ENCODE results near the gene ADAMTS18. TPM values are rescaled to one million over a fixed set of nuclear protein-coding genes. Genes with fewer than 3 reads are reported as not detected.

The ADAMTS18 gene
- total RNA-seq, 2 experiments from 2014 or later = not detected

DNA sequence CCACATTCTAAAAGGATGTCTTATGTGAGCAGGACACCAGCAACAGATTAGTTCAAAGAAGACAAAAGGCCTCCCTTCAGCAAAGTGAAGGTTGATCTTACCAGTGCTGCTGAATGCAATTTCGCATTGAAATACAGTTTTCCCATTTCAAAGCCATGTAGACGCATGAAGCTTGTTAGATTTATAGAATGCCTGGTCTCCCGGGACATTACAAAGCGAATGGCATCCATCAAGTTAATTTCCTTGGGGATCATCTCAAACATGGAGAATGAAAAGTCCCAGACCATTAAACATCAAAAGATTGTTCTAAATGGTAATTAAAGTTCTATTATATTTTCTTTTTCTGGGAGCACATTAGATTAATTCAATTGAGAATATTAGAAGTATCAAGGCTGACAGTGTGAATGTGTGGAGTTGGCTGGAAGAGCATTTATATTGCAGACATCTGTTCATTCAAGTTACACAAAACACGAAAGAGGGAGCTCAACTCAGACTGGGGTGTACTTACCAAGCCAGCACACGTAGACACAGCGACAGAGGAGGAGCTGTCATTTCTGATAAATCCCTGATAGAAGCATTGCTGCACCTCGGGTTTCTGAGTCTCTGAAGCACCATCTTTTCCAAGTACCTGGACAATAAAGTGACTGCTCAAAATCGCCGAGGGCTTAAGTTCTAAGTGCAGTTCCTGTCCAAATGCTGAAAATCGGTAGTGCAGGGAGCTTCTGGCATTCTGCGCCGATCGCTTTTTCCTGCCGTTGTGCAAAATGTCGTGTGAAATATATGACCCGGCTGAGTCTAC, 3.8 kb downstream of the ADAMTS18 start:
- Mint-ChIP-seq H3K27me3 (peaks cover 23% of the 10 kb centered on the region), H3K9me3 (no peaks in the 10 kb centered on the region)

DNA sequence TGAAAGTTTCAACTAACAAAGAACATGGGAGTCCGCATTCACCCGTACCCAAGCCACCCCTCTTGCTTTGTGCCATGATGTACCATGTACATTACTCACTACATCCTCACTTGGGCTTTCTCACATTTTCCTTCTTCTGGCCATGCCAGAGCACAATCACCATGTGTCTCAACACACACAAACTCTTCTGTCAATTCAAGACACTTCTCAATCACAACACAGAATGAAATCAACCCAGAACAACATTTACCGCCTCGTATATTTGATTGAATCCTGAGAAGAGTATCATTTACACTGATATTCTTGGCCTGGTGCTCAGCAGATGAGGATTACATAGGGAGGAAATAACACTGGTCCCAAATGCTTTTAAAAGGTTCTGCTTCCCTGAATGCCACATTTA, 4.5 kb downstream of the ADAMTS18 start:
- intact Hi-C loops (cut with micrococcal nuclease) = no loop called here
- DNase-seq = no peak
- H3K36me3 Mint-ChIP-seq = no peaks in the 10 kb centered on the region
- ChIA-PET CTCF (no interaction called here), POLR2A (no interaction called here)
- no peak overlapping the region for H3K4me3 Mint-ChIP-seq
- H3K27ac Mint-ChIP-seq = no peak overlapping the region
- peaks cover 18% of the 10 kb centered on the region for H3K27me3 Mint-ChIP-seq
- H3K4me1 Mint-ChIP-seq (ENCODE audit: low read depth) = no peaks in the 10 kb centered on the region
- no peaks in the 10 kb centered on the region for H3K9me3 Mint-ChIP-seq

More for the DNA sequence above, 3.8 kb downstream of the ADAMTS18 start:
- no peaks in the 10 kb centered on the region for H3K4me1 Mint-ChIP-seq (ENCODE audit: low read depth)
- H3K27ac Mint-ChIP-seq = no peak overlapping the region
- ChIA-PET POLR2A (no interaction called here), CTCF (no interaction called here)
- DNase-seq = no peak
- intact Hi-C loops (cut with micrococcal nuclease) = no loop called here
- H3K36me3 Mint-ChIP-seq = no peaks in the 10 kb centered on the region
- no peak overlapping the region for H3K4me3 Mint-ChIP-seq

DNA sequence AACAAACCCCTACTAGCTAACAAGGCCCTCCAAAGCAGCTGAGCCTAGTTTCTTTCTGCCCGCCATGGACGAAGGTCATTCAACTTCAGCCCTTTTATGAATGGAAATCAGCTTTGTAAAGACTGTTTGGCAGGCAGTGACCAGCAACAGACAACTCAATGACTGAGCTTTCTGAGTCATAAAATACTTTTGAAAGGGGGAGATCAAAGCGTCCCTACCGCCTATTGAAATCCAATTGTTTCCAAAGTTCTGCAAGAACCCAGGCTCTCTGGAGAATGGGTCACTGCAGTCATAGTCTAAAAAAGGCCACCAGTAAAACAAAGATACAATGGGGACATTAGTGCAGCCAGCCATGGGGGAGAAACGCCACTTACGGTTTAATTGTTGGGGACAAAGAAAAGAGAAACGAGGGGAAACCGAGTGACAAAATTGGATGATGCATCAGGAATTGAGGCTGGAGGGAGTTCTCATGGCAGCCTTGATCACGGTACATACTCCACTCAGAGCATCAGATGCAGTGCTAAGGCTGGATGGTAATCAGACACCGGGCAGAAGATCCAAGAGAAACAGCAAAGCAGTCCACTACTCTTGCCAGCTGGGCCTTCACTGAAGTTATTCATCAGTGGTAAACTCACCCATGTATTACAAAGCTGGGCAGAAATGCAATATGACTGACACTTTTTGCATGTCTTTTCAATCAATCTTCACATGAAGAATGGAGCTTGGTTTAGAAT, 9.8 kb downstream of the ADAMTS18 start:
- Mint-ChIP-seq H3K4me3 (no peak overlapping the region), H3K9me3 (no peaks in the 10 kb centered on the region), H3K36me3 (no peaks in the 10 kb centered on the region), H3K4me1 (ENCODE audit: low read depth) (no peaks in the 10 kb centered on the region), H3K27ac (no peak overlapping the region), H3K27me3 (no peaks in the 10 kb centered on the region)
- intact Hi-C loops (cut with micrococcal nuclease) = no loop called here
- DNase-seq = no peak
- POLR2A ChIA-PET = no interaction called here
- CTCF ChIA-PET = no interaction called here

DNA sequence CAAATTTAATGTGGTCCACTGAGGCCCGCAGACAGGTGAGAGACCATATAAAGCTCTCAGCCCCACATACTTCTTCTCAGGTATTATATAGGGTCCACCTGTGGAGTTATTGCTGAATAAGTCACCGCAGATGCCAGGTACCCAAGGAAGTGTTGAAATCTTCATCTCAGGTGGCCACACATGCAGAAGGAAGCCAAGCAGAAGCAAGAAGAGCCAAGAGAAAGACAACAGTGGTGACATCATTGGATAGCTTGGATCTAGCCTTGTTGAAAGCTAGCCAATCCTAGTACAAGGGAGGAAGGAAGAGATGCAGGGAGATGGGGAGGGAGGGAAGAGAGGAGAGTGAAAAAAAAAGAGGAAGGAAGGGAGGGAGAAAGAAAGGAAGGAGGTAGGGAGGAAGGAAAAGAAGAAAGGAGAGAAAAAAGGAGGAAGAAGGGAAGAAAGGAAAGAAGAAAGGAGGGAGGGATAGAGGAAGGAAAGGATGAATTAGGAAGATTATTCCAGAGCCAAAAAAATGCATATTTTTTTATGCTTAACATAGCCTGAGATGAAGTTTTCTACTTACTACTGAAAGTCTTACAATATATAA, 12.5 kb downstream of the ADAMTS18 start:
- POLR2A ChIA-PET = no interaction called here
- intact Hi-C loops (cut with micrococcal nuclease) = no loop called here
- no peak overlapping the region for H3K4me3 Mint-ChIP-seq
- H3K27me3 Mint-ChIP-seq = peaks cover 1% of the 10 kb centered on the region
- H3K9me3 Mint-ChIP-seq = no peaks in the 10 kb centered on the region
- H3K4me1 Mint-ChIP-seq (ENCODE audit: low read depth) = no peaks in the 10 kb centered on the region
- CTCF ChIA-PET = no interaction called here
- no peak for DNase-seq
- H3K27ac Mint-ChIP-seq = no peak overlapping the region
- H3K36me3 Mint-ChIP-seq = no peaks in the 10 kb centered on the region

DNA sequence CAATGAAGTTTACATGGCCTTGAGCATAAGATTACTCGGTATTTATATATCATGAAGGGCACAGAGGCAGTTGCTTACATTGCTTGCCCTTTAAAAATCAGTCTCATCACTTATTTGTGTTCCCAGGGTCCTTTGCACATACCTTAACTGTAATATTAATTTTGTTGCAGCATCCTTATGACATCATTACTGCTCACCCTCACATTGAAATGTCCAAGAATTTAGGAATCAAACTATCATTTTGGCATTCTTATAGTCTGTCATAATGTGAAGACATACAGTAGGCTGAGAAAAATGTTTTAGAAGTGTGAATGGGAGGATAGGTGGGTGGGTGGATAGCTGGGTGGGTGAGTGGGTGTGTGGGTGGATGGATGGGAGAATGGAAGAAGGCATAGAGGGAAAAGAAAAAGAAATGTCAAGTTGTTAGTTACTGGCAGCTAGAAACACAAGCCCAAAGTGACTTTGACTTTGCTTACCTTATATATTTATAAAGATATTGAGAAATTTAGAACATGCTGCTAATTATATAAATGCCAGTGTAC, 17.8 kb downstream of the ADAMTS18 start:
- no peak for DNase-seq
- Mint-ChIP-seq H3K27ac (no peak overlapping the region), H3K36me3 (no peaks in the 10 kb centered on the region), H3K9me3 (peaks cover 2% of the 10 kb centered on the region), H3K4me1 (ENCODE audit: low read depth) (no peaks in the 10 kb centered on the region), H3K4me3 (no peak overlapping the region), H3K27me3 (peaks cover 1% of the 10 kb centered on the region)
- ChIA-PET POLR2A (no interaction called here), CTCF (no interaction called here)
- intact Hi-C loops (cut with micrococcal nuclease) = no loop called here

DNA sequence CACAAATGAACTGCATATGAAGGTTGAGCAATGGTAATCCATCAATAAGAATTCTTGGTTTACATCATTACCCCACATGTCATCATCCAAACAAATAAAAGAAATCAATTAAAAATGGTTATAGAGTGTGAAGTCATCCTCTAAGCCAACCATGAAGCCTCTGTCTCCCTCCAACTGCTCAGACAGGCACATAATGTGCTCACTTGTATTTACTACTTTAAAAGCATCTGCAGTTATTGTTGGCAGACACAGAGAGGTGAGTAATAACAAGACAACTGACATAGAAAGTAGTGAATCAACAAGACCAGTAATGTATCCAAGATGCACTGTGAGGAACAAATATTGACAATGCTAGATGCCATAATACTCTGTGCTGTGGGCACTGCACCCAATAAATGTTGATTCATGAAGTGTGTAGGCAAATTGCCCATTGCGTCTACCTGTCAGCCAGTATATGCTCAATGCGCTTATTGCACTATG, 20.0 kb downstream of the ADAMTS18 start:
- no peaks in the 10 kb centered on the region for H3K36me3 Mint-ChIP-seq
- ChIA-PET CTCF (no interaction called here), POLR2A (no interaction called here)
- no peak for DNase-seq
- H3K9me3 Mint-ChIP-seq = peaks cover 2% of the 10 kb centered on the region
- H3K27me3 Mint-ChIP-seq = no peaks in the 10 kb centered on the region
- H3K27ac Mint-ChIP-seq = no peak overlapping the region
- no peak overlapping the region for H3K4me3 Mint-ChIP-seq
- H3K4me1 Mint-ChIP-seq (ENCODE audit: low read depth) = no peaks in the 10 kb centered on the region
- intact Hi-C loops (cut with micrococcal nuclease) = no loop called here

DNA sequence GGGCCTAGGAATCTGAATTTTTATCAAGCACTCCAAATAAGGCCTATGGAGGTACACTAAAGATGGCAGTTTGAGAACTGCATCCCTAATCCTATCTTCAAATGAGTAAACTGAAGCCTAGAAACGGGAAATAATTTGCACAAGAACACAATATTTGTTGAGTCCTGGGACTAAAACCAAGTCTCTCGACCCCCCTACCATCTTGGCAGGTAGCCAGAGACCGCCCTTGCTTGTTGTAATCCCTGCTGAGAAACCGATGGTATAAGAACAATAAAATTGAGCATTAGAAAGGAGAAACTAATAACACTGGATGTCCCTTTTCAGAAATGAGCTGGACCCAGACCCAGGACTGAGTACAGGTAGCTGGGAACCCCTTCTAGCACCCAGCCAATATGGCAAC, 24.4 kb downstream of the ADAMTS18 start:
- peaks cover 2% of the 10 kb centered on the region for H3K9me3 Mint-ChIP-seq
- no peak for DNase-seq
- H3K4me3 Mint-ChIP-seq = no peak overlapping the region
- CTCF ChIA-PET = no interaction called here
- intact Hi-C loops (cut with micrococcal nuclease) = no loop called here
- H3K27ac Mint-ChIP-seq = no peak overlapping the region
- peaks cover 3% of the 10 kb centered on the region for H3K27me3 Mint-ChIP-seq
- no peaks in the 10 kb centered on the region for H3K4me1 Mint-ChIP-seq (ENCODE audit: low read depth)
- POLR2A ChIA-PET = no interaction called here
- H3K36me3 Mint-ChIP-seq = no peaks in the 10 kb centered on the region

DNA sequence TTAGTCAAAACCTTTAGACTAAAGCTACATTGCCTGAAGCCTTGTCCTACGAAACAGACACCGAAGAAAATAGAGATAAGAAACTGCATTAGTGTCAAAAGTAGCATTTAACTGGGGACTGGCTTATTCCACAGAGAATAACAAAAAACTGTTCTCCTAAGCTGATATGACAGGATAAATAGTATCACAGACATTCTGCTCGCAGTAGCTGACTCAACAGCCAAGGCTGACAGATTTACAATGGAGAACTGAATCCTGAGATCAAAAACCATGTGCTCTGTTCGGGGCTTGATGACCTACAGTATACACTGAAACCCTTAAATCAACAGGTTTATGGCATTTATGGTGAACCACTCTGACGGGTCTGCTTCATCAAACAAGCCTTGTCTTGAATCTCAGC, 25.5 kb downstream of the ADAMTS18 start:
- Mint-ChIP-seq H3K4me3 (no peak overlapping the region), H3K4me1 (ENCODE audit: low read depth) (no peaks in the 10 kb centered on the region), H3K27me3 (peaks cover 3% of the 10 kb centered on the region), H3K9me3 (peaks cover 2% of the 10 kb centered on the region), H3K27ac (no peak overlapping the region), H3K36me3 (no peaks in the 10 kb centered on the region)
- intact Hi-C loops (cut with micrococcal nuclease) = no loop called here
- CTCF ChIA-PET = interaction anchor here (0.7 kb wide), 1 partner anchor 101 kb away, joined by 3 read pairs; no protein-coding TSS in a partner anchor
- POLR2A ChIA-PET = no interaction called here
- no peak for DNase-seq

DNA sequence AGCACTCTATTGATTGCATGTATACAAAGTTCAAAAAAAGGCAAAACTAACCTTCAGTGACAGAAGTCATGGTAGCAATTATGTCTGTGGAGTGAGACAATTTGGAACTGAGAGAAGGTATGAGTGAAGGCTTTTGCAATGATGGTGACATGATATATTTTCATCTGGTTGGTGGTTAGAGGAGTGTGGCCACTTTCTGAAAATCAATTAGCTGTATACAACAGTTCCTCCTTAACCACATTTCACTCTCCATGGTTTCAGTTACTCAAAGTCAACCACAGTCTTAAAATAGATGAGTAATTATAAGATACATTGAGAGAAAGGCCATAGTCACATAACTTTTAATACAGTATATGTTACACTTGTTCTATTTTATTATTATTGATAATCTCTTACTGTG, 26.2 kb downstream of the ADAMTS18 start:
- DNase-seq = no peak
- intact Hi-C loops (cut with micrococcal nuclease) = no loop called here
- no peaks in the 10 kb centered on the region for H3K36me3 Mint-ChIP-seq
- H3K27ac Mint-ChIP-seq = no peak overlapping the region
- CTCF ChIA-PET = interaction anchor here (0.7 kb wide), 1 partner anchor 101 kb away, joined by 3 read pairs; no protein-coding TSS in a partner anchor
- H3K4me3 Mint-ChIP-seq = no peak overlapping the region
- H3K9me3 Mint-ChIP-seq = peaks cover 2% of the 10 kb centered on the region
- POLR2A ChIA-PET = no interaction called here
- H3K4me1 Mint-ChIP-seq (ENCODE audit: low read depth) = no peaks in the 10 kb centered on the region
- peaks cover 4% of the 10 kb centered on the region for H3K27me3 Mint-ChIP-seq

DNA sequence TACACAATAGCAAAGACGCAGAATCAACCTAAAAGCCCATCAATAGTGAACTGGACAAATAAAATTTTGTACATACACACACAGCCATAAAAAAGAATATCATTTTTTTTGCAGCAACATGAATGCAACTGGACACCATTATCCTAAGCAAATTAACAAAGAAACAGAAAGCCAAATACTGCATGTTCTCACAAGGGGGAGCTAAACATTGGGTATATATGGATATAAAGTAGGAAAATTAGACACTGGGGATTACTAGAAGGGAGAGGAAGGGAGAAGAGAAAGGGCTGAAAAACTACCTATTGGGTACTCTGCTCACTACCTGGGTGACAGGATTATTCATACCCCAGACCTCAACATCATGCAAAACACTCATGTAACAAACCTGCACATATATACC, 28.2 kb downstream of the ADAMTS18 start:
- H3K4me3 Mint-ChIP-seq = no peak overlapping the region
- ChIA-PET CTCF (no interaction called here), POLR2A (no interaction called here)
- H3K27me3 Mint-ChIP-seq = peaks cover 5% of the 10 kb centered on the region
- H3K9me3 Mint-ChIP-seq = no peaks in the 10 kb centered on the region
- no peak for DNase-seq
- no peak overlapping the region for H3K27ac Mint-ChIP-seq
- intact Hi-C loops (cut with micrococcal nuclease) = no loop called here
- no peaks in the 10 kb centered on the region for H3K4me1 Mint-ChIP-seq (ENCODE audit: low read depth)
- no peaks in the 10 kb centered on the region for H3K36me3 Mint-ChIP-seq

DNA sequence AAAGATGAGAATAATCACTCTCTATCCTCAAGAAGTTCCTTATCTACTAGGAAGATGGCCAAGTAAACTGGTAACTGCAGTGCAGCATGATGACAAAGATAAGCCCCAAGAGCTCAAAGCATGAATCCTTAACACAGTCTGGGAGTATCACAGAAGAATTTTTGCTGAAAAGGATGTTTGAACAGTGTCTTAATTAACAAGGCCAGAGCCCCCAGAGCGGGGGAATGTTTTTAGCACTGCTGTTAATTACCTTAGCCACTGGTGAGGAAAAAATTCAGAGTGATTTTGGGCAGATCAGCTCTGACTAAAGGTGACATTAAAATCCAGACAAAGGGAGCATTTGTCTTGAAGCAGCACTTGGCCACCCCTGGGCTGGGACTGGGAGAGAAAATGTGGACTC, 30.1 kb downstream of the ADAMTS18 start:
- H3K4me3 Mint-ChIP-seq = no peak overlapping the region
- DNase-seq = no peak
- ChIA-PET POLR2A (no interaction called here), CTCF (no interaction called here)
- H3K9me3 Mint-ChIP-seq = no peaks in the 10 kb centered on the region
- no peaks in the 10 kb centered on the region for H3K4me1 Mint-ChIP-seq (ENCODE audit: low read depth)
- H3K27ac Mint-ChIP-seq = no peak overlapping the region
- peaks cover 6% of the 10 kb centered on the region for H3K27me3 Mint-ChIP-seq
- no peaks in the 10 kb centered on the region for H3K36me3 Mint-ChIP-seq
- intact Hi-C loops (cut with micrococcal nuclease) = no loop called here

DNA sequence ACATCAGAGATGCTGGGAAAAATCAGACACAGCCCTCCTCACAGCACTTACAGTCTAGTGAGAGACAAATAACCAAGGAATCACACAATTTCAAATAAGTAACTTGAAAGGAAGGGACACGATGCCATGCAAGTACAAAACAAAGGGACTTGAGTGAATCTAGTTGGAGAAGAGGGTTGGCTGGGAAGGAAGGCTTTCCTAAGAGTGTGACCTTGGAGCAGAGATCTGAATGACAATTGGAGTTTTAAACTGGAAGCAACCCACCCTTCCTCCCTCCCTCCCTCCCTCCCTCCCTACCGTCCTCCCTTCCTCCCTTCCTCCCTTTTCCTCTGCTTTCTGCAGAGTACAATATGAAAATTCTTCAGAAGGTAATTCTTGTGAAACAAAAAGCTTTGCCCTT, 31.1 kb downstream of the ADAMTS18 start:
- Mint-ChIP-seq H3K27me3 (peaks cover 6% of the 10 kb centered on the region), H3K4me3 (no peak overlapping the region), H3K36me3 (no peaks in the 10 kb centered on the region), H3K4me1 (ENCODE audit: low read depth) (no peaks in the 10 kb centered on the region), H3K27ac (no peak overlapping the region), H3K9me3 (no peaks in the 10 kb centered on the region)
- intact Hi-C loops (cut with micrococcal nuclease) = no loop called here
- CTCF ChIA-PET = no interaction called here
- POLR2A ChIA-PET = no interaction called here
- no peak for DNase-seq
